LNCAP (cell line): ENCODE results near the gene TP63.

ENCODE experiments used
- TF ChIP-seq, protein P1 (sequence below): fragments of 450-650 bp; IDR thresholded peaks from 2 replicates; pipeline ENCODE4 v1.5.1; 2017; ENCODE audit warnings: mild to moderate bottlenecking

TP63 gene

GRCh38 chr3:189800436-189800835, 169.2 kb downstream of the TP63 start:
- TF ChIP-seq, protein P1, sequence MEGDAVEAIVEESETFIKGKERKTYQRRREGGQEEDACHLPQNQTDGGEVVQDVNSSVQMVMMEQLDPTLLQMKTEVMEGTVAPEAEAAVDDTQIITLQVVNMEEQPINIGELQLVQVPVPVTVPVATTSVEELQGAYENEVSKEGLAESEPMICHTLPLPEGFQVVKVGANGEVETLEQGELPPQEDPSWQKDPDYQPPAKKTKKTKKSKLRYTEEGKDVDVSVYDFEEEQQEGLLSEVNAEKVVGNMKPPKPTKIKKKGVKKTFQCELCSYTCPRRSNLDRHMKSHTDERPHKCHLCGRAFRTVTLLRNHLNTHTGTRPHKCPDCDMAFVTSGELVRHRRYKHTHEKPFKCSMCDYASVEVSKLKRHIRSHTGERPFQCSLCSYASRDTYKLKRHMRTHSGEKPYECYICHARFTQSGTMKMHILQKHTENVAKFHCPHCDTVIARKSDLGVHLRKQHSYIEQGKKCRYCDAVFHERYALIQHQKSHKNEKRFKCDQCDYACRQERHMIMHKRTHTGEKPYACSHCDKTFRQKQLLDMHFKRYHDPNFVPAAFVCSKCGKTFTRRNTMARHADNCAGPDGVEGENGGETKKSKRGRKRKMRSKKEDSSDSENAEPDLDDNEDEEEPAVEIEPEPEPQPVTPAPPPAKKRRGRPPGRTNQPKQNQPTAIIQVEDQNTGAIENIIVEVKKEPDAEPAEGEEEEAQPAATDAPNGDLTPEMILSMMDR = no peak

- TF ChIP-seq, protein P1 = no peak
Measured at GRCh38 chr3:189803254-189803653, 172.1 kb downstream of the TP63 start.

GRCh38 chr3:189805375-189806067, 174.3 kb downstream of the TP63 start:
- TF ChIP-seq, protein P1 = no peak

DNA sequence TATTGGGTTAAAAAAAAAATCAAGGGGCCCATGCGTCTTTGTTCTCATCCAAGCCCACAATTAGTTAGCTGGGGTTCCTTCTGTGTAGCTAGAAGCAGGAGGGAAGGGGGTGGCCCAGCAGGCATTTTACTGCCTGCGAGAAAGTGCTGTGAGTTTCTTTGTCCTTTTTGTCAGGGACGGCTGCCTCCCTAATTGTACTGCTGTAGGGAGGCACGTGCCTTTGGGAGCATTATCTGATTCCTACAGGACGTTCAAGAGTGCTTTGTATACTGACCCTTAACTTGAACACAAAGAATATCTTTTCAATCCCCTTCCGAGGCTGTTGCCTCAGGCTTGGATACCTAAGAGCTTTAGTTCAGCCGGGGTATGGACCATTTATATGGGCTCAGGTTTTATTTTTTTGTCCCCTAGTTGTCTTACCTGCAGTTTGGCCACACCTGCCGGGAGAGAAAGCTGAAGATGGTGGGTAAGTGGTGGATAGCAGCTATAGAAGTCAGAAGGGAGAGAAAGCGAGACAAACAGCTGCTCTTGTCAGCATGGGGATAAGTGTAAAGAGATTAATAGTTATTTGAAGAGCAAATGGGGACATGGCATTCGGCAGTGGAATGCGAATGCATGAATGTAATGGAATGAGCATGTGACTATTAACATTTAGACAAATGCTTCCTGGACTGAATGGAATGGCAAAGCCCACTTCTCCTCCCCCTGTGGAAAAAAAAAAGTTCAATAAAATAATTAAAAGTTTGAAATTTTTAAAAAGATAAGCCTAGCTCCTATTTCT, 175.2 kb downstream of the TP63 start:
- TF ChIP-seq, protein P1 = no peak

GRCh38 chr3:189808246-189809007, 177.2 kb downstream of the TP63 start:
- TF ChIP-seq, protein P1 = no peak

- TF ChIP-seq, protein P1 = no peak
Measured at GRCh38 chr3:189809583-189809982, 178.4 kb downstream of the TP63 start.

DNA sequence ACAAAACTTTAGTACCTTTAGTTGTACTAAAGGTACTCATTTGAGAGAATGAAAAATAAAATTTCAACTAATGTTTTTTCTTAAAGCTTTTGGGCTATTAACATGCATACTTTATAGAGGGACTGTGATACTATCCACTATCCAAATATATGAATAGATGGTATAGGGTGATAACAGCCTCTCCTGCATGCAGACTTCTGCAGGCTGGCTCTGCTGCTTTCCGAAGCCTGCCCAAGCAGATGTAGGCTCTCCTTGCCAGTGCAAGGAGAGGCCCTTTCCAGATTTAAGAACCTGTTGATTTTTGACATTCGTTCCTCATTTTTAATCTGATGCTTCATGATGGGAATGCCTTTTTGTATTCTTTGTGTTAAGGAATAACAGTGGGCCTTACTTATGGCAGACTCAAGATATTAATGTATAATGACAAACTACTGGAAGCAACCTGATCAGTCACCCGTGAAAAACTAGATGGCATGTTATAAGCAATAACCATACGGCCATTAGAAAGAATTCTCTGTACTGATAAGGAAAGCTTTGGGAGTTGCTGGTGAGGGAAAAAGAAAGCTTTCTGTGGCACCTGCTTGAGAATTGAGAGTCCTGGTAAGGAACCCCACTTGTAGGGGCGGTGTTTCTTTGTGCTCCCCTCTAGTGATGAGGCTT, 181.7 kb downstream of the TP63 start:
- TF ChIP-seq, protein P1 = no peak
